Epithelial cell of esophagus (primary cell): ENCODE measurements around the gene ABCD4.

Source experiments
- DNase-seq: peaks from one replicate; pipeline ENCODE4 v3.0.0; 2010; ENCODE audit warnings: low read depth
- H3K4me3 ChIP-seq: 2 replicates; pipeline ENCODE4 v1.5.1; 2011; ENCODE audit warnings: mild to moderate bottlenecking, low read length, control low read depth
- TF ChIP-seq, protein P1 (sequence below): IDR thresholded peaks from 2 replicates; pipeline ENCODE4 v1.5.1; 2011; ENCODE audit warnings: low read depth, mild to moderate bottlenecking, low read length, control low read depth, inconsistent platforms; ENCODE audit not compliant: insufficient read depth; ENCODE audit errors: missing control alignments

The ABCD4 gene

GRCh38 chr14:74237441-74237840, 65.3 kb downstream of the ABCD4 start:
- TF ChIP-seq, protein P1, sequence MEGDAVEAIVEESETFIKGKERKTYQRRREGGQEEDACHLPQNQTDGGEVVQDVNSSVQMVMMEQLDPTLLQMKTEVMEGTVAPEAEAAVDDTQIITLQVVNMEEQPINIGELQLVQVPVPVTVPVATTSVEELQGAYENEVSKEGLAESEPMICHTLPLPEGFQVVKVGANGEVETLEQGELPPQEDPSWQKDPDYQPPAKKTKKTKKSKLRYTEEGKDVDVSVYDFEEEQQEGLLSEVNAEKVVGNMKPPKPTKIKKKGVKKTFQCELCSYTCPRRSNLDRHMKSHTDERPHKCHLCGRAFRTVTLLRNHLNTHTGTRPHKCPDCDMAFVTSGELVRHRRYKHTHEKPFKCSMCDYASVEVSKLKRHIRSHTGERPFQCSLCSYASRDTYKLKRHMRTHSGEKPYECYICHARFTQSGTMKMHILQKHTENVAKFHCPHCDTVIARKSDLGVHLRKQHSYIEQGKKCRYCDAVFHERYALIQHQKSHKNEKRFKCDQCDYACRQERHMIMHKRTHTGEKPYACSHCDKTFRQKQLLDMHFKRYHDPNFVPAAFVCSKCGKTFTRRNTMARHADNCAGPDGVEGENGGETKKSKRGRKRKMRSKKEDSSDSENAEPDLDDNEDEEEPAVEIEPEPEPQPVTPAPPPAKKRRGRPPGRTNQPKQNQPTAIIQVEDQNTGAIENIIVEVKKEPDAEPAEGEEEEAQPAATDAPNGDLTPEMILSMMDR, result no peak
- DNase-seq, result peak; percentile 32

More at GRCh38 chr14:74237441-74237840, 65.3 kb downstream of the ABCD4 start:
- no peak overlapping the region for H3K4me3 ChIP-seq
